Neutrophil (primary cell): Measurements from ENCODE around the gene PLPPR4.
"Not testable (repeated sequence)": the region's sequence is repeated elsewhere in the genome, so short reads cannot be mapped to it uniquely, and the experiment has no call there.

ENCODE experiments used
- H3K27ac ChIP-seq: fragments of 200-600 bp; sonication (generic); 2 replicates; pipeline ENCODE4 v1.5.1; 2016; ENCODE audit warnings: mild to moderate bottlenecking, moderate library complexity
- H3K27me3 ChIP-seq: fragments of 200-600 bp; sonication (generic); 2 replicates; pipeline ENCODE4 v1.6.0; 2016; ENCODE audit warnings: mild to moderate bottlenecking
- H3K36me3 ChIP-seq: fragments of 200-600 bp; sonication (generic); 2 replicates; pipeline ENCODE4 v1.5.1; 2017
- H3K4me1 ChIP-seq, 2 experiments: fragments of 200-600 bp in 1 of 2; sonication (generic) in 1 of 2; 1 replicate in 1 of 2; 2 replicates in 1 of 2; pipeline versions ENCODE4 v1.5.1 to v1.6.1; 2013 to 2016; ENCODE audit warnings: low read depth in 1 of 2, low read length in 1 of 2, mild to moderate bottlenecking in 1 of 2, moderate library complexity in 1 of 2; ENCODE audit not compliant: control insufficient read depth in 1 of 2, insufficient read depth in 1 of 2
- H3K4me3 ChIP-seq, 2 experiments: fragments of 200-600 bp in 1 of 2; sonication (generic) in 1 of 2; 1 replicate in 1 of 2; 2 replicates in 1 of 2; pipeline ENCODE4 v1.5.1; 2013 to 2016; ENCODE audit warnings: low read depth in 1 of 2, low read length in 1 of 2, mild to moderate bottlenecking in 1 of 2, moderate library complexity in 1 of 2
- H3K9me3 ChIP-seq: fragments of 200-600 bp; sonication (generic); 2 replicates; pipeline ENCODE4 v1.5.1; 2016
- TF ChIP-seq, protein P1 (sequence below): fragments of 200-600 bp; sonication (generic); IDR thresholded peaks from 2 replicates; pipeline ENCODE4 v1.5.1; 2016; ENCODE audit warnings: antibody characterized with exemption

The PLPPR4 gene

DNA sequence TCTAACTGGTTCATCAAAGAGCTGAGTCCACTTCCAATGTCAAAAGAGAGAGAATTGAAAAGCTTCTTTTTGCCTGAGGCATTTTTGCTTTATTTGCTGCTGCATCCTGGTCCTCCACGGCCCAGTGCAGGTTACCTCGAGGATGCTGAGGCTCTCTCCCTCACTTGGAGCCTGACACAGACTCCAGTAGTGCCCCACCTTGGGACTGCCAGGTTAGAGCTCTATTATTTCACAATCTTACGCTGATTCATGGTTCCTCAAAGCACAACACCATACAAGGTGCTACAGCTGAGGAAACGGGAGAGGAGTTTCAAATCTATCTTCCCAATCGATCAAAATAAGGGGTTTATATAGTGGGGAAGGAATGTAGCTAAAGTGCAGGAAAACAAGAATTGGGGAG, 13.6 kb upstream of the PLPPR4 start:
- TF ChIP-seq, protein P1, sequence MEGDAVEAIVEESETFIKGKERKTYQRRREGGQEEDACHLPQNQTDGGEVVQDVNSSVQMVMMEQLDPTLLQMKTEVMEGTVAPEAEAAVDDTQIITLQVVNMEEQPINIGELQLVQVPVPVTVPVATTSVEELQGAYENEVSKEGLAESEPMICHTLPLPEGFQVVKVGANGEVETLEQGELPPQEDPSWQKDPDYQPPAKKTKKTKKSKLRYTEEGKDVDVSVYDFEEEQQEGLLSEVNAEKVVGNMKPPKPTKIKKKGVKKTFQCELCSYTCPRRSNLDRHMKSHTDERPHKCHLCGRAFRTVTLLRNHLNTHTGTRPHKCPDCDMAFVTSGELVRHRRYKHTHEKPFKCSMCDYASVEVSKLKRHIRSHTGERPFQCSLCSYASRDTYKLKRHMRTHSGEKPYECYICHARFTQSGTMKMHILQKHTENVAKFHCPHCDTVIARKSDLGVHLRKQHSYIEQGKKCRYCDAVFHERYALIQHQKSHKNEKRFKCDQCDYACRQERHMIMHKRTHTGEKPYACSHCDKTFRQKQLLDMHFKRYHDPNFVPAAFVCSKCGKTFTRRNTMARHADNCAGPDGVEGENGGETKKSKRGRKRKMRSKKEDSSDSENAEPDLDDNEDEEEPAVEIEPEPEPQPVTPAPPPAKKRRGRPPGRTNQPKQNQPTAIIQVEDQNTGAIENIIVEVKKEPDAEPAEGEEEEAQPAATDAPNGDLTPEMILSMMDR: no peak
- no peaks in the 10 kb centered on the region for H3K9me3 ChIP-seq
- H3K27ac ChIP-seq: no peak overlapping the region
- H3K4me3 ChIP-seq: no peak overlapping the region
- no peaks in the 10 kb centered on the region for H3K36me3 ChIP-seq
- no peaks in the 10 kb centered on the region for H3K4me1 ChIP-seq
- H3K27me3 ChIP-seq: no peaks in the 10 kb centered on the region

DNA sequence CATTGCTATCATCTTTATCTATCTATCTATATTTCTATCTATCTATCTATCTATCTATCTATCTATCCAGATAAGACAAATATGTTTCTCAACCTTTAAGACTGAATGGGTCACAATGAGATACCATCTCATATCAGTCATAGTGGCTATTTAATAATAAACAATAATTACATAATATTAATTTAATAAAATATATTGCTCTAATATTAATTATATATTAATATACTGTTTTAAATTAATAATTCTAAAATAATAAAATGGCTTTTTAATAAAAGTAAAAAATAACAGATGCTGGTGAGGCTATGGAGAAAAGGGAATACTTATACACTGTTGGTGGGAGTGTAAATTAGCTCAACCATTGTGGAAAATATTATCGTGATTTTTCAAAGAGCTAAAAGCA, 13.0 kb upstream of the PLPPR4 start:
- Histone ChIP-seq H3K27me3 (no peaks in the 10 kb centered on the region), H3K27ac (no peak overlapping the region), H3K4me3 (no peak overlapping the region), H3K4me1 (no peaks in the 10 kb centered on the region), H3K9me3 (no peaks in the 10 kb centered on the region), H3K36me3 (no peaks in the 10 kb centered on the region)
- TF ChIP-seq, protein P1: no peak

DNA sequence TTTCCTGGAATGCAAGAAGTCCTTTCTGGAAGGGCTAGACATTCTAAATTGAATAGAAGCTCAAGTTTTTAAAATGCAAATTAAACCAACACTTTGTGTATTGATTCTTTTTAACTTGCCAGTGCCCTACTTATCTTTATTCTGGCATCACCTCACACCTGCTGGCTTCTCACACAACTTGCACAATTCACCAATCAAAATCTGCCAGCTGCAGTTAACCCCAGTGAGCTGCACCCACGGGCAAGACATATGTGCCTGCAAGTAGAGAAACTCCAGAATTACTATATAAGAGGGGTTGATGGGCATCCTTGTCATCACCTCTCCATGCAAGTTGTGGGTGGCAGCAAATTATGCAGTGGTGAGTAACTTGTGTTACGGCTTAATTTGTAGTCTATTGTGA, 11.7 kb upstream of the PLPPR4 start:
- TF ChIP-seq, protein P1: no peak
- Histone ChIP-seq H3K4me1 (no peaks in the 10 kb centered on the region), H3K4me3 (no peak overlapping the region), H3K36me3 (no peaks in the 10 kb centered on the region), H3K27ac (no peak overlapping the region), H3K9me3 (no peaks in the 10 kb centered on the region), H3K27me3 (no peaks in the 10 kb centered on the region)

DNA sequence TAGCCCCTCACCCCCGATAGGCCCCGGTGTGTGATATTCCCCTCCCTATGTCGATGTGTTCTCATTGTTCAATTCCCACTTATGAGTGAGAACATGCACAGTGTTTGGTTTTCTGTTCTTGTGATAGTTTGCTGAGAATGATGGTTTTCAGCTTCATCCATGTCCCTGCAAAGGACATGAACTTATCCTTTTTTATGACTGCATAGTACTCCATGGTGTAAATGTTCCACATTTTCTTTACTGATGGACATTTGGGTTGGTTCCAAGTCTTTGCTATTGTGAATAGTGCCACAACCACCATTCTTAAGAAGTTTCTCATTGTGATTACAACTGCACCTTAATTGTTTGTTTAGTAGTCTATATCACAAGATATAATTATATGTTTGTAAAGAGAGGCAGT, 3.9 kb upstream of the PLPPR4 start:
- not testable (repeated sequence) for H3K4me3 ChIP-seq, H3K9me3 ChIP-seq, H3K27ac ChIP-seq, H3K4me1 ChIP-seq, H3K36me3 ChIP-seq
- H3K27me3 ChIP-seq: peaks cover 39% of the 10 kb centered on the region

DNA sequence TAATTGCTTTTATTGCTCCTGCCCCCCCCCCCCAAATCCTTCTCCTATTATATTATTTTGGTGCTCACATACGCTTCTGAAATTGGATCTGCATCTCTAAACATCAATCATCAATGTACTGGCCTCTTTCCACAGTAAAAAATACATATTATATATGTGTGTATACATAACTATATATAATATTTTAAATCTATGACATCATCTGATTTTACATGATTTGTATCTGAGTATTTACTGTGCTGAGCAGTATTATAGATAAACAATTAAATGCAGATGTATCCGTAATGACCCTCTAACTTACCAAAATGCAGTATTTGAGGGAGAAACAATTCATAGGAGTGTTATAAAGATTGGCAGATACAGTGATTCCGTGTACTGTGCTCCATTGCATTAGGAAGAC, 832 bp downstream of the PLPPR4 start:
- TF ChIP-seq, protein P1: no peak
- no peak overlapping the region for H3K27ac ChIP-seq
- H3K4me3 ChIP-seq: no peak overlapping the region

DNA sequence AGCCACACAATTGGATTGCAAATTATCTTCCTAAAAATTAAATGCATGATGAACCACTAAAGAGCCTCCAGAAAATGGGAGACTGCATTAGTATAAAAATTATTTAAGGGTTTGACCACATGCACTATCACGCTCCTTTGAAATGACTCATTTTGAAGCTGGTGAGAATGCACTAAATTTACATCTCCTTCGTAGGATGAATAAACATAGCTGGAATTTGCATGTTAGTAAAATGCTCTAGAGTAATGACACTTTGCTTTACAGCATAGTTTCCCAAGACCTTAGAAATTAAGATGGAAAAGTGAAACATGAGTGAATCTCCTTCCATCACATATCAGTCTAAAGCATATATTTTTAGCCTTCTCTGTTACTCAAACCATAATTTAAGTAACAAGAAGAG, 2.4 kb downstream of the PLPPR4 start:
- Histone ChIP-seq H3K9me3 (no peaks in the 10 kb centered on the region), H3K36me3 (no peaks in the 10 kb centered on the region), H3K4me1 (peaks cover 0 to 4% of the 10 kb centered on the region in 2 experiments), H3K4me3 (no peak overlapping the region), H3K27ac (no peak overlapping the region), H3K27me3 (peaks cover 56% of the 10 kb centered on the region)
- TF ChIP-seq, protein P1: no peak

More for the DNA sequence above, 832 bp downstream of the PLPPR4 start:
- Histone ChIP-seq H3K4me1 (peaks cover 0 to 4% of the 10 kb centered on the region in 2 experiments), H3K9me3 (no peaks in the 10 kb centered on the region), H3K36me3 (no peaks in the 10 kb centered on the region), H3K27me3 (peaks cover 58% of the 10 kb centered on the region)
